ENCODE measurements around the gene IPO7. TPM values are rescaled to one million over a fixed set of nuclear protein-coding genes. Genes with fewer than 3 reads are reported as not detected.
"Not testable (repeated sequence)": the region's sequence is repeated elsewhere in the genome, so short reads cannot be mapped to it uniquely, and the experiment has no call there.

IPO7 gene
- total RNA-seq = 100 to 1,000 TPM in 1 of 2 donors, 10 to 100 TPM in 1; 80.8 to 103 TPM

- intact Hi-C loops (cut with DNase I) = no loop called here
- peaks cover 8% of the 10 kb centered on the region for H3K4me1 ChIP-seq
These were observed at the start of gene IPO7 for GRCh38 chr11:9384535-9385326. Gene IPO7, plus strand, starts transcription at chr11:9384652. Its CDS starts 112 bp downstream, at chr11:9384764.

GRCh38 chr11:9341638-9342178 is 42.7 kb upstream of the IPO7 start:
- no peak for TF ChIP-seq CTCF (IDR thresholded peaks at IDR 0.05)
- intact Hi-C loops (cut with DNase I) = no loop called here
- H3K27me3 ChIP-seq = no peaks in the 10 kb centered on the region
- no peak overlapping the region for H3K9ac ChIP-seq (ENCODE audit: low read depth in 2 of 2, low read length in 2 of 2)
- H3K9me3 ChIP-seq = no peaks in the 10 kb centered on the region
- no peak overlapping the region for H3K27ac ChIP-seq
- DNase-seq = no peak
- H3K4me3 ChIP-seq = no peak overlapping the region
- H3K4me1 ChIP-seq = no peaks in the 10 kb centered on the region
- H3K36me3 ChIP-seq = no peaks in the 10 kb centered on the region

More at GRCh38 chr11:9384535-9385326, at the start of gene IPO7:
- Histone ChIP-seq H3K27ac (peak within 1 kb of the TSS; percentile 93), H3K9me3 (no peaks in the 10 kb centered on the region), H3K9ac (ENCODE audit: low read depth in 2 of 2, low read length in 2 of 2) (peak within 1 kb of the TSS; percentile 96 to 99), H3K27me3 (no peaks in the 10 kb centered on the region), H3K4me3 (peak within 1 kb of the TSS; percentile 99), H3K36me3 (no peaks in the 10 kb centered on the region)
- peak; percentile 92 for DNase-seq
- no peak for TF ChIP-seq CTCF (IDR thresholded peaks at IDR 0.05)

GRCh38 chr11:9344061-9344680 is 40.3 kb upstream of the IPO7 start:
- no peak overlapping the region for H3K27ac ChIP-seq
- no peak for TF ChIP-seq CTCF (IDR thresholded peaks at IDR 0.05)
- no peaks in the 10 kb centered on the region for H3K27me3 ChIP-seq
- intact Hi-C loops (cut with DNase I) = no loop called here
- no peak overlapping the region for H3K9ac ChIP-seq (ENCODE audit: low read depth in 2 of 2, low read length in 2 of 2)
- H3K9me3 ChIP-seq = no peaks in the 10 kb centered on the region
- no peak for DNase-seq
- no peaks in the 10 kb centered on the region for H3K36me3 ChIP-seq
- no peak overlapping the region for H3K4me3 ChIP-seq
- H3K4me1 ChIP-seq = no peaks in the 10 kb centered on the region

GRCh38 chr11:9347100-9347499 is 37.4 kb upstream of the IPO7 start:
- H3K27me3 ChIP-seq = no peaks in the 10 kb centered on the region
- no peak for TF ChIP-seq CTCF (IDR thresholded peaks at IDR 0.05)
- DNase-seq = no peak
- H3K9me3 ChIP-seq = no peaks in the 10 kb centered on the region
- no peak overlapping the region for H3K27ac ChIP-seq
- H3K9ac ChIP-seq (ENCODE audit: low read depth in 2 of 2, low read length in 2 of 2) = no peak overlapping the region
- intact Hi-C loops (cut with DNase I) = no loop called here
- H3K4me3 ChIP-seq = no peak overlapping the region
- no peaks in the 10 kb centered on the region for H3K4me1 ChIP-seq
- H3K36me3 ChIP-seq = no peaks in the 10 kb centered on the region

GRCh38 chr11:9347779-9348178 is 36.7 kb upstream of the IPO7 start:
- H3K4me1 ChIP-seq; H3K27me3 ChIP-seq; H3K36me3 ChIP-seq; H3K4me3 ChIP-seq; DNase-seq; H3K27ac ChIP-seq; H3K9ac ChIP-seq (ENCODE audit: low read depth in 2 of 2, low read length in 2 of 2); H3K9me3 ChIP-seq; intact Hi-C loops (cut with DNase I): not testable (repeated sequence)

All from colonic mucosa (tissue), 4 donors.